Islet precursor cell (in vitro differentiated cells): ENCODE data around the gene CCL19.
A peak's percentile ranks its signal among the peaks of the same experiment; 100 is the strongest.

ENCODE experiments used
- DNase-seq: peaks from one replicate; pipeline ENCODE4 v3.0.0-alpha.2; 2018

Gene CCL19

DNA sequence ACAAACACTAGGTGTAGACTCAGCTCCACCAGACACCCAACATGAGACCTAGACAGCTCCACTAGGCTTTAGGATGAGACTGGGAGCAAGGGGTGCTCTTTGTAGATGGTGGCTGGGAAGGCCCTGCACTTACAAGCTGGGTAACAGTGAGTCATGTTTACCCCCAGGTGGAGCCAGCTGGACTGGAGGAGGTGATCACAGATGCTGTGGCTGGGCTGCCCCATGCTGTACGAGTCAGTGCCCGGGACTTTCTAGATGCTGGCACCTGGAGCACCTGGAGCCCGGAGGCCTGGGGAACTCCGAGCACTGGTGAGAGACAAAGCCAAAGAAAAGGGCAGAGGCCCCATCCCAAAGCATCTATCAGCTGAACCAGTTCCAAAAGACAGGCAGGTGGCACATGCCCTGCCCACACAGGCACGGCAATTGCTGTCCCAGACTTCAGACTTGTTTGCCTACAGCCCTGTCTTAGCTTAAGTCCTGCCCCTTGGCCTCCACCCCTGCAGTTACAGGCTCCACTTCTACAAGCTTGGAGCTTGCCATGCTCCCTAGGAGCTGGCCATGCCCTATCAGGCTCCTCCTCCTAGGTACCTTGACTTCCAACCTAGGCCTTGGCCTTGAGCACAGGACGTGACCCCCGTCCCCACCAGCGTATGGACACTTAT is 31.4 kb downstream of the CCL19 start:
- peak; percentile 62 for DNase-seq

DNA sequence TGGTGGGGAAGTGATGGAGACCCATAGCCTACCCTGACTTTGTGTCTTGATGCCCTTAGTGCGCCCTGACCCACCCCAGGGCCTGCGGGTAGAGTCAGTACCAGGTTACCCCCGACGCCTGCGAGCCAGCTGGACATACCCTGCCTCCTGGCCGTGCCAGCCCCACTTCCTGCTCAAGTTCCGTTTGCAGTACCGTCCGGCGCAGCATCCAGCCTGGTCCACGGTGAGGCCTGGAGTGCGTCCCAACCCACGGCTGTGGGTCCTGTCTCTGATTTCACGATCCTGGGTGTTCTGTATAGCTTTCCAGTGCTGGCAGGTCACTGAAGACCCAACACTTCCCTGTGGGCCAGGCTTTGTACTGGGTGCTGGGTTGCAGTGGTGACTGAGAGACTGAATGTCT is 32.6 kb downstream of the CCL19 start:
- no peak for DNase-seq

DNA sequence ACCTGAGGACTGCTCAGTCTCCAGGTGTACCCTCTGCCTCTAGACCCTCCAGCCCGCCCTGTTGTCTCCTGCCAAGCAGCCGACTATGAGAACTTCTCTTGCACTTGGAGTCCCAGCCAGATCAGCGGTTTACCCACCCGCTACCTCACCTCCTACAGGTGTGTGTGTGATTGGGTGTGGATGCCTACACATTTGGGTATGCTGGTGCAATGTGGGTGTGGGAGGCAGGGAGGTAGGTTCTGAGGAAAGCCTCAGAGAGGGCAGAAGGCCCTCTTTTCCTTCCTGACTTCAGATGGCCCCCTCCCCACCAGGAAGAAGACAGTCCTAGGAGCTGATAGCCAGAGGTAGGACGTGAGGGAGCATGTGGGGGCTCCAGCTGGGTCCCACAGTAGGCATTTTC is 34.1 kb downstream of the CCL19 start:
- no peak for DNase-seq

DNA sequence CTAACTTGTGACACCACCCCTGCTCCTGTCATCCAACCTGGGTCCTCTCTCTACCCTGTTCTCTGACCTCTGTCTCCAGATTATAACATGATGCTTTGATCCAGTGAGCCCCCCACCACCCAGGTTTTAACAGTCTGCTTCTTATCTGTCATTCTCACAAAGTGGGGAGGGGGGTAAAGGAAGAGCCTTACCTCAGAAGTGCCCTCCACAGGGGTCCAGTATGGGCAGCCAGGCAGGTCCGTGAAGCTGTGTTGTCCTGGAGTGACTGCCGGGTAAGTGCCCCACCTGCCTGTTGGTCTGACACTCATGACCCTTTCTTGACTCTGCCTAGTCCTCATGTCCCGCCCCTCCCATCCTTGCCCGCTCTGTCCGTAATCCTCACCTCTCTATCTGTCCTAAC is 35.7 kb downstream of the CCL19 start:
- no peak for DNase-seq

DNA sequence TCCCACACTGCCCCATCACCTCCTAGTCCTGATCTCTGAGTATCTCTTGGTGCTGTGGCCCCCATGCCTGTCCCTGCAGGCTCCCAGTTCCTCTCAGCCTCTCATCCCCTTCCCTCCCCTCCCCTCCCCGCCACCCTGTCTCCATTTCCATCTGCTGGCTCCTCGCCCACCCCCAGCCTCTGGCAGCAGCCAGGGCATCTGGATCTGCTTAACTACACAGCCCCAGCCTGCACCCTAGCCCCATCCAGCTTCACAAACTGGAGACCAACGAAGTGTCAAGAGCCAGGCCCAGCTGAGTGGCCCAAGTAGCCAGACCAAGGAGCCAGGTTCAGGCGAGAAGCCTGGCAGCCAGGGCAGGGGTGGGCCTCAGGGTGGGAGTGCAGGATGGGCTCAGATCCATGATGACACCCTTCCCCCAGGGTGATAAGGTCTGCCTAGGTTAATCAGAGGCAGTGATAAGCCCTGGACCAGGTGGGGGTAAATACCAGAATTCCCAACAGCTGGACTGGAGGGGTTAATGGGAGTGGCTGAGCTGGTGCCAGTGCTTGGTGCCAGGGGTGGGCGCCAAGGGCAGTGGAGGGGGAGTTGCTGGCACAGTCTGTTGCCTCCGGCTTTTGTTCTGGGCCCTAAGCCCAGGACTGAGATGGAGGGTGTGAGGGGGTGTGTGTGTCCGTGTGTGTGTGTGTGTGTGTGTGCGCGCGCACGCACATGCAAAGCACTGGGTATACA is 36.6 kb downstream of the CCL19 start:
- DNase-seq = no peak

DNA sequence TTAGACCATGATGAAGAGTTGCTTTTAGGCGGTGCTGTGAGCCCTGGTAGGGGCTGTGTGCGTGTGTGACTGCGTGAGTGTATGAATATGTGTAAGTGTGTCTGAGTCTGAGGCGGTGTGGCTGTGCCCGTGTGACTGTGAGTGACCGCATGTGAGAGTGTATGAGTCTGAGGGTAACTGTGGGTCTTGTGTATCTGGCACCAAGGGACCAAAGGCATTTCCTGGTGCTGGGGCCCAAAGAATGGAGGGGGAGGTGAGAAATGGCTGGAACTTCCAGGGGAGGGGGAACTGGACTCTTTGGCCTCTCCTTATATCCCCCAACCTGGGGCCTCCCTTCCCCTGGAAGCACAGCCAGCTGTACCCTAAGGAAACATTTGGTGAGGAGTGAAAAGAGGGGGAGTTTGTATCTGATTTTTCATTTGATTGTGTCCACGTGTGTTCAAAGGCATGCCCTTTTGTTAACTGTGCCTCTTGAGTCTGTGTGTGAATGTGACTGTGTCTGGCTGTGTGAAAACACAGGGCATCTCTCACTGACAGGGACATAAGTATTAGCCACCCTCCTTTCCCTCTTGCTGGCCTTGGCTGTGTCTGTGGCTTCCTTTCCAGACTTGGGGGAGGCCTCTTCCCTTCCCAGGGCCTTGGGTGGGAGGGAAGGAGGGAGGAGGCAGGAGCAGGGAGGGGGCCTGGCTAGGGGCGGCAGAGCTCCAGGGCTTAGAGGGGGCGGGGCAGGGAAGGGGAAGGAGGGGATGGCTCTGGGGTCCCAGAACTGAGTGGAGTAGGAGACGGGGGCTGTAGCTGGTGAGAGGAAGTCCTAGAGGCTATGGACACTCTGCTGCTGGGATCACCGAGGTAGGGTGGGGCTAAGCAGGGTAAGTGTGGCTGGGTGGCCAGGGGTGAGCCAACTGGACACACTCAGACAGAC is 37.7 kb downstream of the CCL19 start:
- no peak for DNase-seq

DNA sequence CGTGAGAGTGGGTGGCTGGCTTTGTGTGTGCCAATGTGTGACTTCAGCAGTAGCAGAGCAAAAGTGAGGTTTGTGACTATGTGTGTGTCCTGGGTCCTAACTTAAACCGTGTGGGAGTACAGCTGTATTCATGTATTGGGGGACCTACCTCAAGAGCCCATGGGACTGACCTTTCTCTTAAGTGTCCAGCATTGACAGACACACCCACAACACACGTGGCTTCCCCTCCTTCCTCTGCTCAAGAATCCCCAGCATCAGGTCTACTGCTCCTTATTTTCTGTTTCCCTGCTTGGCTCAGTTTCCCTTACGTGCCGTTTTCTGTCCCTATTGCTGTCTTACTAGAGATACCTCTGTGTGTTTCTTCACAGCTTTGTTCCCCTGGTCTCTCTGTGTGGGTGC is 38.5 kb downstream of the CCL19 start:
- DNase-seq = no peak

DNA sequence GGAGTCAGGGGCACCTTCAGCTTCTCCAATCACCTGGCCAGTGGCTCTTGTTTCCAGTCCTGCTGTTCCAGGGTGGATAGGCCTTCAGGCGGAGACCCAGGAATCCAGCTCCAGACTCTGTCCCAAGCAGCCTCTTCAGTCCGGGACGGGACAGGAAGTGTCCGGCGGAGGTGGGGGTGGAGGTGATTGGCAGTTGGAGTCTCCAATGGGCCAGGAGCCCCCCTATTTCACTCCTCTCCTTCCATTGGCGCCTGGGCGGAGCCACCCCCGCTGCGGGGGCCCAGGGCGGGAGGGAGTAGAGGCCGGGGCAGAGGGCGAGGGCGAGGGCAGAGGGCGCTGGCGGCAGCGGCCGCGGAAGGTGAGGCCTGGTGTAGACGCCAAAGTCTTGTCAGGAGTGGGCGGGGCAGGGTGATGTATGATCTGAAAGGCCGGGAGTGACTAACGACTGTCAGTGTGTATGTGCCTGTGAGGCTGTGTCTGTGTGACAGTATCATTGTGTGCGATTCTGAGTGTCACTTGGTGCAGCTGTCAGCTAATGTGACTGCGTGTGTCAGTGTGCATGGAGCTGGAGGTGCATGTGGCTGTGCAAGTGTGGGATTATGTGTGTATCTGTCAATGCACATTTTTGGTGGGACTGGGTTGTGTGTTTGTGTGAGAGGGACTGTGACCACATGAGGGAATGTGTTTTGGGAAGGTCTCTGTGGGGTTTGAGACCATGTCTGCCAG is 39.0 kb downstream of the CCL19 start, which contains the start of gene IL11RA:
Gene IL11RA (plus strand): TSS at position 310 of the 726 bp plus-strand sequence. CDS start 3,033 bp downstream, outside the sequence.
- peak; percentile 99 for DNase-seq

DNA sequence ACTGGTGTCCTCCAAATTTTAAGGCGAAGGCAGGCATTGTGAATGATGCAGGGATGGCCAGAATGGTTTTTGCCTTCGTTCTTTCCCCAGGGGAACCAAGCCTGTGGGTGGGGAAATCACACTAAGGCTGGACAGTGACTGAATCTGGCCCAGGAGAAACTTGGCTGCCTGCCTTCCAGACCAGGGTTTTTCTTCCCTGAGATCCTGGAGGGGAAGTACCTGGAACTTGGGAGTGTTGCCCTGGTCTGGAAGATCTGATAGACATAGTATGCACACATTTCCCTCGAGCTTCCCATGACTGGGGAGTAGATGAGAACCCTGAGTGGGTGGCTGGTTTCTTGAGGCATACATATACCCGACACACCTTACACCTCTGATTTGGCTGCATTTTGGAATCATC is 39.8 kb downstream of the CCL19 start:
- no peak for DNase-seq

DNA sequence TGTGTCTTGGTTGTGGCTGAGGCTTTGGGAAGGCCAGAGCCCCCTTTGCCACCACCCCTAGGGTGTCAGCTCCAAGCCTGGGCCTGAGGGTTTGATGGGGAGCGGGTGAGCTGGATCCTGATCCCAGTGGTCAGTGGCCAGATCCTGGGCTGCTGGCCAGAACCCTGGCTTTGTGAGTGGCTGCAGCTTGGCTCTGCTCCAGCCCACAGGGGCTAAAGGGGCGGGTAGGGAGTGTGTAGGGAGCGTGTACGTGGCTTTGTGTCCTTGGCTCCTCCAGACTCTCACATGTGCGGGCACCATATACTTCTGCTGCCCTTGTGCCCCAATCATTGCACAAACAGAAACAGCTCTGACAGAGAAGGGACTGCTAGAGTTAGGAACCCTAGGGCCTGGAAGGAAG is 40.3 kb downstream of the CCL19 start:
- DNase-seq = no peak

DNA sequence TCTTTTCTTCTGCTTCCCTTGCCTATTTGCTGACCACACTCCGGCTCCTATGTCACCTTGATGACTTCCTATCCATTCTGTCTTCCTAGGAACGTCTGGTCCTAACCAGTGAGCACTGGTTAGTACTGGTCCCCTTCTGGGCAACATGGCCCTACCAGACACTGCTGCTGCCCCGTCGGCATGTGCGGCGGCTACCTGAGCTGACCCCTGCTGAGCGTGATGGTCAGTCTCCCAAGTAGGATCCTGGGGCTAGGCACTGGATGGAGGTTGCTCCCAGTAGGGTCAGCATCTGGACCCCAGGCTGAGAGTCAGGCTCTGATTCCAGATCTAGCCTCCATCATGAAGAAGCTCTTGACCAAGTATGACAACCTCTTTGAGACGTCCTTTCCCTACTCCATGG is 42.4 kb downstream of the CCL19 start:
- DNase-seq = no peak

DNA sequence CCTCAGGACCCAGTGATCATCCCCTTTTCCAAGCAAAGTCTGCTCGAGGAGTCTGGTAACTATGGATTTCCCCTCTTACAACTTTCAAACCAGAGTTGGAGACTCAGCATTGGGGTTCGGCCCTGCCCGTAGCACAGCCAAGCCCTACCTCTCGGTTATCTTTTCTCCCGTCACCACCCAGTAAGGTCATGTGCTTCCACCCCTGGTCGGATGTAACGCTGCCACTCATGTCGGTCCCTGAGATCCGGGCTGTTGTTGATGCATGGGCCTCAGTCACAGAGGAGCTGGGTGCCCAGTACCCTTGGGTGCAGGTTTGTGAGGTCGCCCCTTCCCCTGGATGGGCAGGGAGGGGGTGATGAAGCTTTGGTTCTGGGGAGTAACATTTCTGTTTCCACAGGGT is 43.4 kb downstream of the CCL19 start:
- no peak for DNase-seq

DNA sequence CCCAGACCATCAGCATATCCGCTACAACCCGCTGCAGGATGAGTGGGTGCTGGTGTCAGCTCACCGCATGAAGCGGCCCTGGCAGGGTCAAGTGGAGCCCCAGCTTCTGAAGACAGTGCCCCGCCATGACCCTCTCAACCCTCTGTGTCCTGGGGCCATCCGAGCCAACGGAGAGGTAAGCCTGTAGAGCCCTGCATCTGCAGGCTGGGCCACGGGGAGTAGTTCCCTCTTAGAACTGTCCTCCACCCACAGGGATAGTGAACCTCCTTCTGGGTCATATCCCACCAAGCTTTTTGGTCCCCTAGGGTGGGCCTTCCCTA is 44.0 kb downstream of the CCL19 start:
- no peak for DNase-seq

DNA sequence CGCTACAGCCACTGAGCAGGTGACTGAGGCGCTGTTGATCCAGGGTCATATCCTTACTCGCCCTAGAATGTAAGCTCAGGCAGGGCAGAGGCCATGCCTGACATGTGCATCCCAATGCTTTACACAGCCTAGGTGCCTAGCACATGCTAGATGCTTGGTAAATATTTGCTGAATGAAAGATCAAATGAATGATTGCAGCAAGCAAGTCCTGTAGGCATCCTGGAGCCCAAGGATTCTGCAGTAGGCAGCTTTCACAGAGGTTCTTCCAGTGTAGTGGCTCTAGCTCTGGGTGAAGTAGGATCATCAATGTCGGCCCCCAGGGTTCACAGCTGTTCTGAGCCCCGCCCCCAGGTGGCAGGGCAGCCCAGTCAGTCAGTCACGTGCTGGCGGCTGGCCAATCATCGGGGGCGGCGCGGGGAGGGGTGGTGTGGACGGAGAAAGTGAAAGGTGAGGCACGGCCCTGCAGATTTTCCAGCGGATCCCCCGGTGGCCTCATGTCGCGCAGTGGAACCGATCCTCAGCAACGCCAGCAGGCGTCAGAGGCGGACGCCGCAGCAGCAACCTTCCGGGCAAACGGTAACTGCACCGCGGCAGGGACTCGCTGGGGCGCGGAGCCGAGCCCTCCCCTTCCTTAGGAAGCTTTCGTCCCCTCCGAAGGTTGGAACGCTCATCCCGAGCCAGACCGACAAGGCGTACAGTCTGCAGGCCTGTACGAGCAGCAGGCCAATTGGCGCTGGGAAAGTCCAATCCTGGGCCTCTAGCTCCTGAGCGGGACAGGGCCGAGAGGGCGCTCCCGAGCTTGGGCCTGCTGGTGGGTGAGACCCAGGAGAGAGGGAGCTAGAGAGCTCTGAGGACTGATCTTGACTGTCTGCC is 44.6 kb downstream of the CCL19 start, which contains the start of gene GALT:
Gene GALT (plus strand): TSS at position 465 of the 873 bp plus-strand sequence. CDS start 30 bp downstream, at position 495.
- peak; percentile 98 for DNase-seq

DNA sequence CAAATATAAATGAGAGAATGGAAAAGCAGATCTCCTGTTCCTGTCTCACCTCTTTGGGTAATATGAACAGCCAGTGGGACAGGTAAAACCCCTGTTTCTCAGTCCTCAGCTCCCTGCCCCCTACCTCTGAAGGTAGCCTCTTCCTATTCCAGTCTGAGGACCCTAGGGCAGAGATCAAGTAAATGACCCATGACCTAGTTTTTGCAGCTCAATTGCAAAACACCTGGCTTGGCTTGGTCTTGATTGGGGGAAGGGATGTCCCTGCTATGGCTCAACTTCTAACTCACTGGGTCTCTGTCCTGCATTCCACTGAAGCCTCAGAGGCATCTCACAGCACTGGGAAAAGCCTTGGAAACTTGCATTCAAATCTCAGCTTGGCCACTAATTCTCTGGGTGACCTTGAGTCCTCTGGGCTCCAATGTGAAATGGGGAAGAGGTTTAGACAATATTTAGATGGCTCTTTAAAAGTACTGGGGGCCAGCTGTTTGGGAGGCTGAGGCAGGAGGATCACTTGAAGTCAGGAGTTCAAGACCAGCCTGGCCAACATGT is 46.2 kb downstream of the CCL19 start:
- no peak for DNase-seq

DNA sequence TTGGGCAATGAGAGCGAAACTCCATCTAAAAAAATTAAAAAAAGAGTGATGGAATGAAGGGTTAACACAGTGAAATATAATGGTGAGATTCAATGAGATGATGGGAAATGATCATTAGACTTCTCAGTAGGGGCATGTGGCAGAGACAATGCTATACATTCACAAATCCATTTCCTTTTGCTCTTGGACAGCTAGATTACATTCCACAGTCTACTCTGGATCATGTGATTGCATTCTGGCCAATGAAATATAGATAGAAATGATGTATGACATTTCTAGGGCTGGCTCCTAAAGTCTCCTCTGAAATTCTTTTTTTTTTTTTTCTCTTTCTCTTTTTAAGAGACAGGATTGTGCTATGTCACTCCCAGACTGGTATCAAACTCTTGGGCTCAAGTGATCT is 48.4 kb downstream of the CCL19 start:
- DNase-seq = no peak
